Heart left ventricle (tissue), 13 donors: ENCODE measurements around the gene PROZ.

Experiments
- CTCF ChIP-seq, 12 donors: fragments of 200-600 bp; sonication (generic) in 4 of 12; IDR thresholded peaks; one replicate each; pipeline versions ENCODE4 v1.5.0 to v1.8.0; 2018 to 2022; ENCODE audit warnings: antibody characterized with exemption in 12 of 12, mild to moderate bottlenecking in 5 of 12
- POLR2A ChIP-seq, 2 donors: fragments of 450-650 bp; IDR thresholded peaks; one replicate each; pipeline ENCODE4 v1.6.1; 2017; ENCODE audit warnings: antibody characterized with exemption in 2 of 2, mild to moderate bottlenecking in 2 of 2, moderate library complexity in 2 of 2
- donor health status: ischemic (EF 13 %, LVEDD 7.1; RV severe dilation, severe dysfunction).
- donor health status: DM: no; HTN: yes; CAD: no.
- donor health status: DM: no; HTN: no; CAD: no.
- donor health status: ischemic (EF 25% LVEDD 6.9; RV normal size, moderate dysfunction).
- donor health status: ischemic (EF 25% LVEDD 5.7; RV mildly dilated, moderate dysfunction).
- donor health status: ischemic (EF 35%, LVEDD 5.7; RV mildly dilated, moderate dysfunction).
- donor health status: nonischemic (EF 11% LVEDD 7.7; RV severe dilation, severe dysfunction).
- donor health status: DM: yes; HTN: yes; CAD: no.
- donor health status: PGD.
- donor health status: ischemic (EF 29% LVEDD 5.4; RV normal size, mild dysfunction).
- donor health status: nonischemic (EF 23%, LVEDD 6.1; RV moderate dilation, normal function).

- TF ChIP-seq CTCF (IDR thresholded peaks at IDR 0.05) (no peak), POLR2A (IDR thresholded peaks at IDR 0.05) (no peak)
These were observed 1.3 kb downstream of the PROZ start for GRCh38 chr13:113159701-113160100.
